ENCODE results near the gene LHX1.

The LHX1 gene

GRCh38 chr17:36951084-36951789 is 14.0 kb downstream of the LHX1 start:
- H3K36me3 ChIP-seq: peaks cover 49% of the 10 kb centered on the region
- no peak overlapping the region for H3K27ac ChIP-seq
- H3K27me3 ChIP-seq (ENCODE audit: insufficient read depth, low read depth, severe bottlenecking): peaks cover 8% of the 10 kb centered on the region
- H3K9me3 ChIP-seq (ENCODE audit: severe bottlenecking): no peaks in the 10 kb centered on the region
- DNase-seq: no peak
- no peak overlapping the region for H3K4me3 ChIP-seq (ENCODE audit: low read depth, low read length)
- no peak for TF ChIP-seq CTCF (IDR thresholded peaks at IDR 0.05; ENCODE audit: low read depth, low read length)

GRCh38 chr17:36971508-36971907 is 34.2 kb downstream of the LHX1 start:
- no peak for TF ChIP-seq CTCF (IDR thresholded peaks at IDR 0.05; ENCODE audit: low read depth, low read length)
- H3K4me3 ChIP-seq (ENCODE audit: low read depth, low read length): no peak overlapping the region
- DNase-seq: no peak
- H3K9me3 ChIP-seq (ENCODE audit: severe bottlenecking): no peaks in the 10 kb centered on the region
- H3K27ac ChIP-seq: no peak overlapping the region
- H3K27me3 ChIP-seq (ENCODE audit: insufficient read depth, low read depth, severe bottlenecking): no peaks in the 10 kb centered on the region
- H3K36me3 ChIP-seq: peaks cover 11% of the 10 kb centered on the region

- H3K4me3 ChIP-seq (ENCODE audit: low read depth, low read length): no peak overlapping the region
- H3K9me3 ChIP-seq (ENCODE audit: severe bottlenecking): no peaks in the 10 kb centered on the region
- H3K27me3 ChIP-seq (ENCODE audit: insufficient read depth, low read depth, severe bottlenecking): no peaks in the 10 kb centered on the region
- peaks cover 11% of the 10 kb centered on the region for H3K36me3 ChIP-seq
- no peak overlapping the region for H3K27ac ChIP-seq
- TF ChIP-seq CTCF (IDR thresholded peaks at IDR 0.05; ENCODE audit: low read depth, low read length): no peak
- no peak for DNase-seq
Measured at GRCh38 chr17:36972186-36972700, 35.0 kb downstream of the LHX1 start.

- H3K27ac ChIP-seq: no peak overlapping the region
- no peak overlapping the region for H3K4me3 ChIP-seq (ENCODE audit: low read depth, low read length)
Measured at GRCh38 chr17:36972905-36973304, 35.6 kb downstream of the LHX1 start.

GRCh38 chr17:36975922-36976515 is 38.7 kb downstream of the LHX1 start:
- Histone ChIP-seq H3K36me3 (no peaks in the 10 kb centered on the region), H3K27ac (no peak overlapping the region), H3K9me3 (ENCODE audit: severe bottlenecking) (no peaks in the 10 kb centered on the region), H3K27me3 (ENCODE audit: insufficient read depth, low read depth, severe bottlenecking) (no peaks in the 10 kb centered on the region), H3K4me3 (ENCODE audit: low read depth, low read length) (no peak overlapping the region)
- TF ChIP-seq CTCF (IDR thresholded peaks at IDR 0.05; ENCODE audit: low read depth, low read length): no peak
- DNase-seq: no peak

More at GRCh38 chr17:36972905-36973304, 35.6 kb downstream of the LHX1 start:
- H3K9me3 ChIP-seq (ENCODE audit: severe bottlenecking): no peaks in the 10 kb centered on the region
- TF ChIP-seq CTCF (IDR thresholded peaks at IDR 0.05; ENCODE audit: low read depth, low read length): no peak
- peaks cover 11% of the 10 kb centered on the region for H3K36me3 ChIP-seq
- no peaks in the 10 kb centered on the region for H3K27me3 ChIP-seq (ENCODE audit: insufficient read depth, low read depth, severe bottlenecking)
- DNase-seq: no peak

Measured in WERI-Rb-1 (cell line).